Measurements from ENCODE around the gene HTR3E.
"Not testable (repeated sequence)": the region's sequence is repeated elsewhere in the genome, so short reads cannot be mapped to it uniquely, and the experiment has no call there.

- TF ChIP-seq CTCF, POLR2A (IDR thresholded peaks at IDR 0.05): not testable (repeated sequence)
Measured at GRCh38 chr3:184149770-184150169, 52.9 kb downstream of the HTR3E start.
